Omental fat pad (tissue), 4 donors: ENCODE data around the gene ANKRD65. TPM values are rescaled to one million over a fixed set of nuclear protein-coding genes. Genes with fewer than 3 reads are reported as not detected.
"Not testable (repeated sequence)": the region's sequence is repeated elsewhere in the genome, so short reads cannot be mapped to it uniquely, and the experiment has no call there.

Experiments
- ATAC-seq: fragments of 150-250 bp; one replicate; pipeline ENCODE4 v1.9.1; 2016; ENCODE audit warnings: mild to moderate bottlenecking, moderate library complexity; ENCODE audit not compliant: low FRiP score
- DNase-seq: peaks from one replicate; pipeline ENCODE4 v3.0.0-alpha.2; 2019; ENCODE audit warnings: low spot score
- total RNA-seq, 4 donors: library from RNA; depleted of rRNA; stranded (reverse); fragments of >200 nt; gene quantifications; one replicate each; pipeline ENCODE4 v1.1.0, GENCODE V29; 2016
- TF ChIP-seq, protein P1 (sequence below), 3 donors: fragments of 450-650 bp; IDR thresholded peaks; one replicate each; pipeline ENCODE4 v1.5.1; 2016 to 2017; ENCODE audit warnings: antibody characterized with exemption in 3 of 3, mild to moderate bottlenecking in 3 of 3, moderate library complexity in 2 of 3

The ANKRD65 gene
- total RNA-seq, 4 donors from 2014 or later, result 2.6 to 7.3 (median 3.8) TPM

DNA sequence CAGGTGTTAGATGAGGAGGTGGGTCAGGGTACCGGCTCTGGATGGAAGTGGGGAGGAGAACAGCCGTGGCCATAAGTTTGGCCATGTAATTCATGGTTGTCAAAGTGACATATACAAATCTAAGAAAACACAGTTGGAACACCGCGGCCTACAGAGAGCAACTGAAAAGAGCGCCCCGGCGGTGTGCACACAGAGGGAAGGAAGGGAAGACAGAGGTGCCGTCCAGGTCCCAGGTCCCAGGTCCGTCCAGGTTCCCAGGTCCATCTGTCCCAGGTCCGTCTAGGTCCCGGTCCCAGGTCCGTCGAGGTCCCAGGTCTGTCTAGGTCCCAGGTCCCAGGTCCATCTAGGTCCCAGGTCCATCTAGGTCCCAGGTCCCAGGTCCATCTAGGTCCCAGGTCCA is 9.4 kb downstream of the ANKRD65 start:
- ATAC-seq (no peak), DNase-seq (no peak)
- TF ChIP-seq, protein P1, sequence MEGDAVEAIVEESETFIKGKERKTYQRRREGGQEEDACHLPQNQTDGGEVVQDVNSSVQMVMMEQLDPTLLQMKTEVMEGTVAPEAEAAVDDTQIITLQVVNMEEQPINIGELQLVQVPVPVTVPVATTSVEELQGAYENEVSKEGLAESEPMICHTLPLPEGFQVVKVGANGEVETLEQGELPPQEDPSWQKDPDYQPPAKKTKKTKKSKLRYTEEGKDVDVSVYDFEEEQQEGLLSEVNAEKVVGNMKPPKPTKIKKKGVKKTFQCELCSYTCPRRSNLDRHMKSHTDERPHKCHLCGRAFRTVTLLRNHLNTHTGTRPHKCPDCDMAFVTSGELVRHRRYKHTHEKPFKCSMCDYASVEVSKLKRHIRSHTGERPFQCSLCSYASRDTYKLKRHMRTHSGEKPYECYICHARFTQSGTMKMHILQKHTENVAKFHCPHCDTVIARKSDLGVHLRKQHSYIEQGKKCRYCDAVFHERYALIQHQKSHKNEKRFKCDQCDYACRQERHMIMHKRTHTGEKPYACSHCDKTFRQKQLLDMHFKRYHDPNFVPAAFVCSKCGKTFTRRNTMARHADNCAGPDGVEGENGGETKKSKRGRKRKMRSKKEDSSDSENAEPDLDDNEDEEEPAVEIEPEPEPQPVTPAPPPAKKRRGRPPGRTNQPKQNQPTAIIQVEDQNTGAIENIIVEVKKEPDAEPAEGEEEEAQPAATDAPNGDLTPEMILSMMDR (IDR thresholded peaks at IDR 0.05), result no peak

DNA sequence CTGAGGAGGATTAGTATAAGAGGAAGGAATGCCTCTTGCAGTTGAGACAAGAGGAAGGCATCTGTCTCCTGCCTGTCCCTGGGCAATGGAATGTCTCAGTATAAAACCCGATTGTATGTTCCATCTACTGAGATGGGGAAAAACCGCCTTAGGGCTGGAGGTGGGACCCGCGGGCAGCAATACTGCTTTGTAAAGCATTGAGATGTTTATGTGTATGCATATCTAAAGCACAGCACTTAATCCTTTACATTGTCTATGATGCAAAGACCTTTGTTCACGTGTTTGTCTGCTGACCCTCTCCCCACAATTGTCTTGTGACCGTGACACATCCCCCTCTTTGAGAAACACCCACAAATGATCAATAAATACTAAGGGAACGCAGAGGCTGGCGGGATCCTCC is 10.8 kb downstream of the ANKRD65 start:
- not testable (repeated sequence) for DNase-seq, ATAC-seq

DNA sequence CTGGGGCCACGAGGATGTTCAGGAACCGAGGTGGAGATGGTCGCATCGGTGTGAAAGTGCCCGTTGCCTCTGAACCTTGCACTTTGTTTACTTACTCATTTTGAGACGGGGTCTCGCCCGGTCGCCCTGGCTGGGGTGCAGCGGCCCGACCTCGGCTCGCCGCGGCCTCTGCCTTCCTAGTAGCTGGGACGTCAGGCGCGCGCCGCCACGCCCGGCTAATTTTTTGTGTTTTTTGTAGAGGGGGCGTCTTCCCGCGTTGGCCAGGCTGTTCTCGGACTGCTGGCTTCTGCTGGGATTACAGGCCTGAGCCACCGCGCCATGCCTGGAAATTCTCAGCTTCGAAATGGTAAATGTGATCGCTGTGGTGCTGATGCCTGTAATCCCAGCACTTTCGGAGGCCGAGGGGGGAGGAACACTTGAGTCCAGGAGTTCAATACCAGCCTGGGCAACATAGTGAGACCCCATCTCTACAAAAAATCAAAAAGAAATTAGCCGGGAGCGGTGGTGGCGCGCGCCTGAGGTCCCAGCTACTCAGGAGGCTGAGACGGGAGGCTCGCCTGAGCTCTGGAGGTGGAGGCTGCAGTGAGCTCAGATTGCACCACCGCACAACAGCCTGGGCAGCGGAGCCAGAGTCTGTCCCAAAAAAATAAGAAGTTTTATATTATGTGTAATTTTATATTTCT is 13.3 kb downstream of the ANKRD65 start:
- peak; percentile 43 for ATAC-seq
- TF ChIP-seq, protein P1 (IDR thresholded peaks at IDR 0.05), result no peak
- no peak for DNase-seq

DNA sequence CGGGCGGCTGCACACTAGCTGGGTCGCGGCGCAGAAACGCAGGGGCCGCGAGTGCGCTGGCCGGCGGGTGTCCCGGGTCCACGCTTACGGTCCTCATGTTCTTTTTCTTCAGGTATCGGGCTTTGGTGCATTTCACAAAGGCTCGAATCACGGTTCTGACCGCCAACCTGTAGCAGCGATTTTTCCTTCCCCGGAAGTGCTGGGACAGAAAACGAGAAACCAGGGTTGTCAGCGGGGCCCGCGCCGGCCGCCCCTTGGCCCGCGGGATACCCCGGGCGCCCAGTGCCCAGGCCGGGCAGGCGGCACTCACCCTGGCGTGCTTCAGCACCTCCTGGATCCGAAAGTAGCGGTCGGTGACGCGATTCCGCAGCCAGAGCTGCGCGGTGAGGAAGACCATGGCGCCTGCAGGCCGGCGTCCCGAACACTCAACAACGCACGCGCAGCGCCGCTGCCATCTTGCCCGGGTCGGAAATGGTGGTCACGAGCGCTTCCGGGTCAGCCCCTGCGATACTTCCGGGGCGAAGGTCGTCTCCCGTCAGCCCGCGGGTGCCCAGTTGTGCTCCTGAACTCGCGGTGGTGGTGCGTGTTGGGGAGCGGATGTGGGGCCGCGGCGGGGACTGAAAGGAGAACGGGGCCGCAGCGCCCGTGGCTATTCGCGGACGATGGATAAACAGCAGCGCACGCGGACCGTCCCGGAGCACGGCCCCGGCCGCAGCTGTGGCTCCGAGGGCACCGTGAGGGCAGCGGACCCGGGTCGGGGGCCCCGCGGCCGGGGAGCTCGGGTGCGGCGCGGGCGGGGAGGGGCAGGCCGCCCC is 14.0 kb downstream of the ANKRD65 start, which contains the start of gene MRPL20:
Gene MRPL20, minus strand, starts transcription at position 473 of the 815 bp plus-strand sequence. Its CDS starts 76 bp downstream, at position 397.
- ATAC-seq, result peak; percentile 86
- DNase-seq, result peak; percentile 88
- TF ChIP-seq, protein P1 (IDR thresholded peaks at IDR 0.05), result no peak

DNA sequence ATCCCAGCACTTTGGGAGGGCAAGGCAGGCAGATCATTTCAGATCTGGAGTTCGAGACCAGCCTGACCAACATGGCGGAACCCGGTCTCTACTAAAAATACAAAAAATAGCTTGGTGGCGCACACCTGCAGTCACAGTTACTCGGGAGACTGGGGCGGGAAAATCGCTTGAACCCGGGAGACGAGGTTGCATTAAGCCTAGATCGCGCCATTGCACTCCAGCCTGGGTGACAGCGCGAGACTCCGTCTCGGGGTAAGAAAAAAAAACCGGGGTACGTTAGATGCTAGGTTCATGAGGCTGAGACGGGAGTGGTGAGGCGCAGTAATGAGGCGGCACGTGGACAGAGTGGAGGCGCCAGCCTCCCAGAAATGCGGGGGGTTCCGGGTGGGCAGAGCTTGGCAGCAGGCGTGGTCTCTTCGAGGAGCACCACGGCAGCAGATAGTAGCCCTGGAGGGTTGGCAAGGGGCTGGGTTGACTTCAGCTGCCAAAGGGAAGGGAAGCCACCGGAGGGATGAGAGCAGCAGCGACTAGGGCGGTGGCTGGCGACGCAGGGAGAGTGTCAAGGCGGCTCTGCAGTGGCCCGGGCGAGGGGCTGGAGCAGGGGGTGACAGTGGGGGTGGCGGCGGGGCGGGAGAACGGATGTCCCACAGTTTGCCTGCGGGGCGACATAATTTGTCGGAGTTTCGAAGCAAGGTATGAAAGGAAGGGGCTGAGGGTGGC is 14.8 kb downstream of the ANKRD65 start:
- DNase-seq (no peak), ATAC-seq (no peak)
- TF ChIP-seq, protein P1 (IDR thresholded peaks at IDR 0.05), result no peak

DNA sequence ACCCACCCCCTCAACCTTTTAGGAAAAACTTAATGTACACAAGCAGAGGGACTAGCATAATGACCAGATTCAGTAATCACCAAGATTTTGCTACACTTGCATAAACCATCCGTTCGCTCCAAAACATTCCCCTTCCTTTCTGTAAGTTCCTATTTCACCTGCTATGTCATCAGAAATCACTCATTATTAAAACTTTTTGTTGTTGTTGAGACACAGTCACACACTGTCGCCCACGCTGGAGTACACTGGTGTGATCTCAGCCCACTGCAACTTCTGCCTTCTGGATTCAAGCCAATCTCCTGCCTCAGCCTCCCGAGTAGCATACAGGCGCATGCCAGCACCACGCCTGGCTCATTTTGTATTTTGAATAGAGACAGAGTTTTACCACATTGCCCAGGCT is 17.4 kb downstream of the ANKRD65 start:
- TF ChIP-seq, protein P1 (IDR thresholded peaks at IDR 0.05), result no peak
- DNase-seq, result no peak
- ATAC-seq, result no peak

DNA sequence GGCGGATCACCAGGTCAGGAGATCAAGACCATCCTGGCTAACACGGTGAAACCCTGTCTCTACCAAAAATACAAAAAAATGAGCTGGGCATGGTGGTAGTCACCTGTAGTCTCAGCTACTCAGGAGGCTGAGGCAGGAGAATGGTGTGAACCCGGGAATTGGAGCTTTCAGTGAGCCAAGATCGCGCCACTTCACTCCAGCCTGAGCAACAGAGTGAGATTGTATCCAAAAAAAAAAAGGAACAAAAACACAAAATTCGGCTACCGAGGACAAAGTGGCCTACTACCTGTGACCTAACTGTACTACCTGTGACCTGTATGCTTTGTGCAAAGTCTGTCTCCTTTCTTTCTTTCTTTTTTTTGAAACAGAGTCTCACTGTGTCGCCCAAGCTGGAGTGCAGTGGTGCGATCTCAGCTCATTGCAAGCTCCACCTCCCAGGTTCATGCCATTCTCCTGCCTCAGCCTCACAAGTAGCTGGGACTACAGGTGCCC is 18.1 kb downstream of the ANKRD65 start:
- ATAC-seq, DNase-seq: not testable (repeated sequence)
